Measurements from ENCODE around the gene TNN. TPM values are rescaled to one million over a fixed set of nuclear protein-coding genes. Genes with fewer than 3 reads are reported as not detected.

Gene TNN
- total RNA-seq, 1 donor from 2014 or later = not detected

GRCh38 chr1:175145899-175146528 is 78.4 kb downstream of the TNN start:
- intact Hi-C loops (cut with micrococcal nuclease) = loop anchor here (2.0 to 10.0 kb wide), 2 partner anchors 117 to 929 kb away; no protein-coding TSS in a partner anchor

- intact Hi-C loops (cut with micrococcal nuclease) = loop anchor here (2.0 to 10.0 kb wide), 2 partner anchors 118 to 928 kb away; no protein-coding TSS in a partner anchor
Measured at GRCh38 chr1:175146529-175147213, 79.0 kb downstream of the TNN start.

- intact Hi-C loops (cut with micrococcal nuclease) = loop anchor here (2.0 to 10.0 kb wide), 2 partner anchors 119 to 927 kb away; no protein-coding TSS in a partner anchor
Measured at GRCh38 chr1:175147569-175147968, 79.9 kb downstream of the TNN start.

- intact Hi-C loops (cut with micrococcal nuclease) = loop anchor here (10.0 kb wide), 1 partner anchor 927 kb away; no protein-coding TSS in a partner anchor
Measured at GRCh38 chr1:175148068-175148467, 80.4 kb downstream of the TNN start.

- intact Hi-C loops (cut with micrococcal nuclease) = loop anchor here (5.0 to 10.0 kb wide), 2 partner anchors 332 to 604 kb away; no protein-coding TSS in a partner anchor
Measured at GRCh38 chr1:175150596-175151319, 83.1 kb downstream of the TNN start.

GRCh38 chr1:175152006-175152652 is 84.5 kb downstream of the TNN start:
- intact Hi-C loops (cut with micrococcal nuclease) = loop anchor here (2.0 to 10.0 kb wide), 3 partner anchors 283 to 603 kb away; no protein-coding TSS in a partner anchor

- intact Hi-C loops (cut with micrococcal nuclease) = loop anchor here (1.0 to 10.0 kb wide), 5 partner anchors 36 to 600 kb away; no protein-coding TSS in a partner anchor
Measured at GRCh38 chr1:175154629-175155472, 87.2 kb downstream of the TNN start.

GRCh38 chr1:175155473-175155856 is 87.8 kb downstream of the TNN start:
- intact Hi-C loops (cut with micrococcal nuclease) = loop anchor here (1.0 to 10.0 kb wide), 4 partner anchors 36 to 599 kb away; no protein-coding TSS in a partner anchor

- intact Hi-C loops (cut with micrococcal nuclease) = loop anchor here (1.0 to 10.0 kb wide), 4 partner anchors 35 to 599 kb away; no protein-coding TSS in a partner anchor
Measured at GRCh38 chr1:175155936-175156335, 88.3 kb downstream of the TNN start.

- intact Hi-C loops (cut with micrococcal nuclease) = loop anchor here (10.0 kb wide), 1 partner anchor 598 kb away; no protein-coding TSS in a partner anchor
Measured at GRCh38 chr1:175157200-175157599, 89.6 kb downstream of the TNN start.

GRCh38 chr1:175158170-175158591 is 90.5 kb downstream of the TNN start:
- intact Hi-C loops (cut with micrococcal nuclease) = loop anchor here (10.0 kb wide), 1 partner anchor 597 kb away; no protein-coding TSS in a partner anchor

- intact Hi-C loops (cut with micrococcal nuclease) = no loop called here
Measured at GRCh38 chr1:175162955-175163354, 95.3 kb downstream of the TNN start.

GRCh38 chr1:175163702-175164101 is 96.1 kb downstream of the TNN start:
- intact Hi-C loops (cut with micrococcal nuclease) = no loop called here

- intact Hi-C loops (cut with micrococcal nuclease) = no loop called here
Measured at GRCh38 chr1:175164751-175165150, 97.1 kb downstream of the TNN start.

GRCh38 chr1:175166746-175167145 is 99.1 kb downstream of the TNN start:
- intact Hi-C loops (cut with micrococcal nuclease) = no loop called here

GRCh38 chr1:175167861-175168260 is 100.2 kb downstream of the TNN start:
- intact Hi-C loops (cut with micrococcal nuclease) = no loop called here

- intact Hi-C loops (cut with micrococcal nuclease) = no loop called here
Measured at GRCh38 chr1:175168782-175169181, 101.1 kb downstream of the TNN start.

GRCh38 chr1:175169286-175170018 is 101.8 kb downstream of the TNN start:
- intact Hi-C loops (cut with micrococcal nuclease) = no loop called here
